ENCODE data around the gene CCDC127. TPM values are rescaled to one million over a fixed set of nuclear protein-coding genes. Genes with fewer than 3 reads are reported as not detected.

CCDC127 gene
- total RNA-seq, 2 donors from 2014 or later: 2.7 to 7.8 TPM

DNA sequence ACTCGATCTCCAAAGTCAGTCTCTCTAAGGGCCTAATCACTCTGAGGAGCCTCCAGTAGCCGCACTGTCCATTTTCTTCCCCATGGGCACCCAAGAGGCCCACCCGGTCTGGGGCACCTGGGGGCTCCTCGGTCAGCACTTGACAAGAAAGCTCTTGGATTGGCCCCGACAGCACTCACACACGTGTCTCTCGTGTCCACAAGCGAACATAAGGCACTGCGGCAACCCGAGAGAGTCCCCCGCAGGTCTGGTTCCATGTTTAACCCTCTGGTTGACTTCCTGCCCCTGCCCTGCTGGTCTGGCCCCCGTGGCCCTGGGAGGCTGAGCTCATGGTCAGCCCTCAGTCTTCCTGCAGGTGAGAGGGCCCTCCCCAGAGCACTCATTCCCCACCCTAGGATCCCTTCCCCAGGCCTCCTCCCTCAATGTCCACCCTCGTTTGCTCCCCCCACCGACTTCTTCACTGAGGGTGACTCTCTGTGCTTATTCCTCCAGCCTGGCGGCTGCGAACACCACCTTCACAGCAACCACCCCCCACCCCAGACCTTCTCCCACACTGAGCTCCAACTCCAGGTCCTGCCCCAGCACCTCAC, 43.0 kb downstream of the CCDC127 start:
- no peak overlapping the region for H3K27ac ChIP-seq
- no peaks in the 10 kb centered on the region for H3K36me3 ChIP-seq
- TF ChIP-seq, protein P1, sequence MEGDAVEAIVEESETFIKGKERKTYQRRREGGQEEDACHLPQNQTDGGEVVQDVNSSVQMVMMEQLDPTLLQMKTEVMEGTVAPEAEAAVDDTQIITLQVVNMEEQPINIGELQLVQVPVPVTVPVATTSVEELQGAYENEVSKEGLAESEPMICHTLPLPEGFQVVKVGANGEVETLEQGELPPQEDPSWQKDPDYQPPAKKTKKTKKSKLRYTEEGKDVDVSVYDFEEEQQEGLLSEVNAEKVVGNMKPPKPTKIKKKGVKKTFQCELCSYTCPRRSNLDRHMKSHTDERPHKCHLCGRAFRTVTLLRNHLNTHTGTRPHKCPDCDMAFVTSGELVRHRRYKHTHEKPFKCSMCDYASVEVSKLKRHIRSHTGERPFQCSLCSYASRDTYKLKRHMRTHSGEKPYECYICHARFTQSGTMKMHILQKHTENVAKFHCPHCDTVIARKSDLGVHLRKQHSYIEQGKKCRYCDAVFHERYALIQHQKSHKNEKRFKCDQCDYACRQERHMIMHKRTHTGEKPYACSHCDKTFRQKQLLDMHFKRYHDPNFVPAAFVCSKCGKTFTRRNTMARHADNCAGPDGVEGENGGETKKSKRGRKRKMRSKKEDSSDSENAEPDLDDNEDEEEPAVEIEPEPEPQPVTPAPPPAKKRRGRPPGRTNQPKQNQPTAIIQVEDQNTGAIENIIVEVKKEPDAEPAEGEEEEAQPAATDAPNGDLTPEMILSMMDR (IDR thresholded peaks at IDR 0.05): no peak
- H3K4me3 ChIP-seq: no peak overlapping the region
- no peak for DNase-seq (ENCODE audit: low spot score)
- no peak for ATAC-seq (ENCODE audit: insufficient number of reproducible peaks, low FRiP score, low read depth)
- H3K27me3 ChIP-seq (replicated peaks; ENCODE audit: insufficient read depth): no peaks in the 10 kb centered on the region
- no peaks in the 10 kb centered on the region for H3K9me3 ChIP-seq
- H3K4me1 ChIP-seq (ENCODE audit: control insufficient read depth in 1 of 2, low read depth in 2 of 2): no peaks in the 10 kb centered on the region

DNA sequence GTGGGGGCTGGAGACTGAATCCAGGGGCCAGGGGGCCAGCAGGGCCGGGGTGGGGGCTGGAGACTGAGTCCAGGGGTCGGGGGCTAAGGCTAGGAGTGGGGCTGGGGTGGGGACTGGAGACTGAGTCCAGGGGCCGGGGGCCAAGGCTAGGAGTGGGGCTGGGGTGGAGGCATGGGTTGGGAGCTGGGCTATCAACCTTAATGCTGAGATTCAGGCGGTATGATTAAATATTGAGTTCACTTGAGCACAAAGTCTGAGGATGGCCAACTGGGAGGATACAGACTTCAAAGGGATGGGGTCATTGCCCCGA, 43.7 kb downstream of the CCDC127 start:
- TF ChIP-seq, protein P1 (IDR thresholded peaks at IDR 0.05): no peak
- Histone ChIP-seq H3K9me3 (no peaks in the 10 kb centered on the region), H3K27ac (no peak overlapping the region), H3K4me3 (no peak overlapping the region), H3K36me3 (no peaks in the 10 kb centered on the region), H3K27me3 (replicated peaks; ENCODE audit: insufficient read depth) (no peaks in the 10 kb centered on the region), H3K4me1 (ENCODE audit: control insufficient read depth in 1 of 2, low read depth in 2 of 2) (no peaks in the 10 kb centered on the region)
- ATAC-seq (ENCODE audit: insufficient number of reproducible peaks, low FRiP score, low read depth) (no peak), DNase-seq (ENCODE audit: low spot score) (no peak)

DNA sequence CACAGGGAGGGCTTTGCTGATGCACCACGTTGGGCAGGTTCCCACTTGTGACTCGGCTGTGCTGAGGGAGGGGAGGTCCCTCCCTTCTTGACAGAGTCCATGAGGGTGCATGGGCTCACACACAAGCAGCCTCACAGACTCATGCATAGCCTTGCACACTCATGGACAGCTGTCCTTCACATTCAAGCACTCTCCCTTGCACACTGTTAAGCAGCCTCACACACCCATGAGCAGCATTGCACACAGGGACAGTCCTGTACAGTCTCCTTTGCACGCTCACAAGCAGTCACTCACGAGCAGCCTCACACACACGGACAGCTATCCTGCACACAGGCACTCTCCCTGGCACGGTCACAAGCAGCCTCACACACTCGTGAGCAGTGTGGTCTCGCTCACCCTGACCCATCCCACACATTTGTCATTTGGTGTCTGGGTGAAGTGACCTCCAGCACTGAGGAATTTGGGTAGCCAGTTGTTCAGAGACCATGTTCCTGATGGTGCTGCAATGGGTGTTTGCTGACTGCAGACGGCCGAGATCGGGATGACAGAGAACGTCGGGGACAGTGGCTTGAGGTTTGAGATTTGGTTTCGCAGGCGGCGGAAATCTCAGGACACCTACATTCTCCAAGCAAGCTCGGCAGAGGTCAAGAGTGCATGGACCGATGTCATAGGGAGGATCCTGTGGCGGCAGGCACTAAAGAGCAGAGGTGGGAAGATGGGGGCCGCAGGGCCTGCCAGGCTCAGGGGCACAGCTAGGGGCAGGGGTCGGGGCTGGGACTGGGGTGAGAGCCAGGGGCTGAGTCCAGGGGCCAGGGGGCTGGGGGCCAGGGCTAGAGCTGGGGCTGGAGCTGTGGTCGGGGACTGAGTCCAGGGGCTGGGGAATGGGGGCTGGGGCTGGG, 44.3 kb downstream of the CCDC127 start:
- no peak for ATAC-seq (ENCODE audit: insufficient number of reproducible peaks, low FRiP score, low read depth)
- no peak overlapping the region for H3K27ac ChIP-seq
- H3K9me3 ChIP-seq: no peaks in the 10 kb centered on the region
- no peaks in the 10 kb centered on the region for H3K4me1 ChIP-seq (ENCODE audit: control insufficient read depth in 1 of 2, low read depth in 2 of 2)
- H3K27me3 ChIP-seq (replicated peaks; ENCODE audit: insufficient read depth): no peaks in the 10 kb centered on the region
- TF ChIP-seq, protein P1 (IDR thresholded peaks at IDR 0.05): no peak
- no peak overlapping the region for H3K4me3 ChIP-seq
- DNase-seq (ENCODE audit: low spot score): no peak
- no peaks in the 10 kb centered on the region for H3K36me3 ChIP-seq

DNA sequence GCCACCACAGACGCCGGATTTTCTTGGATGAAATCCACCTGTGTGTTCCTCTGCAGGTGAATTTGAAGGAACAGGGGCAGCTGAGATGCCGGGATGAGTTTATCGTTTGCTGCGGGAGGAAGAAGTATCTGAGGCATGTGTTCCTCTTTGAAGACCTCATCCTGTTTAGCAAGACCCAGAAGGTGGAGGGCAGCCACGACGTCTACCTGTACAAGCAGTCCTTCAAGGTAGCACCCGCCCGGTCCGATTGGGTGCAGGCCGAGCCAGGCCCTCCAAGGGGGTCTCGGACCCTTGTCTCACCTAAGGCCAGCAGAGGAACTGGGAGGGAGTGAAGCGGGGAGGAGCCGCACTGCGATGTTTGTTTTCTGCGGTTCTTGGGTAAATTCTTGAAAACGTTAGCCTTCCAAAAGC, 45.1 kb downstream of the CCDC127 start:
- H3K4me1 ChIP-seq (ENCODE audit: control insufficient read depth in 1 of 2, low read depth in 2 of 2): no peaks in the 10 kb centered on the region
- no peak for DNase-seq (ENCODE audit: low spot score)
- TF ChIP-seq, protein P1 (IDR thresholded peaks at IDR 0.05): no peak
- ATAC-seq (ENCODE audit: insufficient number of reproducible peaks, low FRiP score, low read depth): no peak
- no peaks in the 10 kb centered on the region for H3K9me3 ChIP-seq
- H3K36me3 ChIP-seq: no peaks in the 10 kb centered on the region
- H3K27ac ChIP-seq: no peak overlapping the region
- H3K27me3 ChIP-seq (replicated peaks; ENCODE audit: insufficient read depth): no peaks in the 10 kb centered on the region
- H3K4me3 ChIP-seq: no peak overlapping the region

DNA sequence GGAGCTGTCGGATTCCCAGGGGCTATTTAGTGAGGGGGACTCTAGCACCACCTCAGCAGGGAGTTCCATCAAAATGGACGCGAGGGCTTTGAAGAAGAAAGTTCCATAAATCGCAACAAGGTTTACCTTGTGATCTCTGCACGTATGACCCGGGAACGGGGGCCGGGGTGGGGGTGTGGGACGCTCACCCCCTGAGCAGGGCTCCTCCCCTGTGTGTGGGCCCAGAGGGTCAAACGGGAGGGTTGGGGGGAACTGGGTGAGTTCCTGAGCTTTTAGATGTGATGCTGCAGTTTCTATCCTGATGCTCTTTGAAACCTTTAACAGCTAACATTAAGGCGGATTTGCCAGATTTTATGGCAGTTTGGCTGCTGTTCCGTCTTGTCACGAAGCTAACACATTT, 45.5 kb downstream of the CCDC127 start:
- Histone ChIP-seq H3K4me3 (no peak overlapping the region), H3K36me3 (no peaks in the 10 kb centered on the region), H3K9me3 (no peaks in the 10 kb centered on the region), H3K4me1 (ENCODE audit: control insufficient read depth in 1 of 2, low read depth in 2 of 2) (no peaks in the 10 kb centered on the region), H3K27me3 (replicated peaks; ENCODE audit: insufficient read depth) (no peaks in the 10 kb centered on the region), H3K27ac (no peak overlapping the region)
- no peak for DNase-seq (ENCODE audit: low spot score)
- TF ChIP-seq, protein P1 (IDR thresholded peaks at IDR 0.05): no peak
- ATAC-seq (ENCODE audit: insufficient number of reproducible peaks, low FRiP score, low read depth): no peak
